GM21619 (cell line): ENCODE measurements around the gene TNIP3.

Experiments used
- ATAC-seq: cut with Tn5 transposase; IDR thresholded peaks from one replicate; pipeline ENCODE4 v1.9.1; 2021; ENCODE audit not compliant: unreplicated experiment

The TNIP3 gene

GRCh38 chr4:121093261-121093660 lies 70.9 kb downstream of the TNIP3 start:
- no peak for ATAC-seq

- ATAC-seq = no peak
Measured at GRCh38 chr4:121091941-121092340, 72.2 kb downstream of the TNIP3 start.

GRCh38 chr4:121088867-121089266 lies 75.3 kb downstream of the TNIP3 start:
- no peak for ATAC-seq
